Measurements from ENCODE around the gene NAALADL2.

- no peak for TF ChIP-seq CTCF (IDR thresholded peaks at IDR 0.05)
- no peak for TF ChIP-seq ZFX (IDR thresholded peaks at IDR 0.05; ENCODE audit: borderline replicate concordance)
Measured at GRCh38 chr3:175118382-175118941, 259.3 kb downstream of the NAALADL2 start.
